B cell (primary cell): Measurements from ENCODE around the gene CASKIN1. TPM values are rescaled to one million over a fixed set of nuclear protein-coding genes. Genes with fewer than 3 reads are reported as not detected.

Source experiments
- ATAC-seq: fragments of 200-7000 bp; cut with Tn5 transposase; one replicate; pipeline ENCODE4 v1.10.0; 2021; ENCODE audit warnings: low read depth, mild to moderate bottlenecking, moderate number of reproducible peaks, moderate library complexity
- CTCF ChIA-PET: fragments of 350-600 bp; sonication (Branson Sonifier 250); formaldehyde crosslinking; loops from one replicate; lab custom pipeline; 2021; ENCODE audit warnings: antibody characterized with exemption, inconsistent platforms; lab: Charles Lee
- POLR2A ChIA-PET: fragments of 350-600 bp; sonication (Branson Sonifier 250); formaldehyde crosslinking; loops from one replicate; lab custom pipeline; 2021; ENCODE audit warnings: antibody characterized with exemption; lab: Charles Lee
- DNase-seq: peaks from one replicate; pipeline ENCODE4 v3.0.0; 2013
- H2AFZ ChIP-seq: 2 replicates; pipeline ENCODE4 v1.6.1; 2012; ENCODE audit warnings: mild to moderate bottlenecking, low read depth, low read length; ENCODE audit not compliant: insufficient read depth, poor library complexity, severe bottlenecking
- H3K27ac ChIP-seq, 2 donors: 1 replicate in 1 of 2; 2 replicates in 1 of 2; pipeline ENCODE4 v1.5.1; 2012 to 2013; ENCODE audit warnings: low read length in 2 of 2, mild to moderate bottlenecking in 2 of 2, moderate library complexity in 1 of 2
- H3K27me3 ChIP-seq, 4 experiments: fragments of 200-600 bp in 1 of 4; sonication (generic) in 1 of 4; replicated peaks in 1 of 4; 1 replicate in 2 of 4; 2 replicates in 2 of 4; pipeline versions ENCODE4 v1.6.1 to v1.7.0; 2013 to 2016; ENCODE audit warnings: low read length in 3 of 4, mild to moderate bottlenecking in 2 of 4, mixed read lengths in 1 of 4, moderate library complexity in 1 of 4; ENCODE audit not compliant: insufficient read depth in 4 of 4, control insufficient read depth in 3 of 4; ENCODE audit errors: control extremely low read depth in 1 of 4
- H3K36me3 ChIP-seq, 2 experiments: replicated peaks in 1 of 2; 1 replicate in 1 of 2; 2 replicates in 1 of 2; pipeline versions ENCODE4 v1.6.1 to v1.7.1; 2013; ENCODE audit warnings: low read length in 1 of 2; ENCODE audit not compliant: insufficient read depth in 2 of 2, control insufficient read depth in 1 of 2; ENCODE audit errors: control extremely low read depth in 1 of 2, extremely low read depth in 1 of 2
- H3K4me1 ChIP-seq, 2 donors: fragments of 200-600 bp in 1 of 2; sonication (generic) in 1 of 2; 1 replicate in 1 of 2; 2 replicates in 1 of 2; pipeline versions ENCODE4 v1.5.1 to v1.6.1; 2013 to 2017; ENCODE audit warnings: low read length in 2 of 2; ENCODE audit not compliant: control insufficient read depth in 2 of 2, insufficient read depth in 2 of 2
- H3K4me2 ChIP-seq: replicated peaks from 2 replicates; pipeline ENCODE3; 2012; ENCODE audit warnings: mild to moderate bottlenecking, low read depth, low read length; ENCODE audit not compliant: poor library complexity, severe bottlenecking
- H3K4me3 ChIP-seq, 5 experiments: fragments of 200-600 bp in 1 of 5; sonication (generic) in 1 of 5; 1 replicate in 3 of 5; 2 replicates in 2 of 5; pipeline versions ENCODE4 v1.5.1 to v1.7.0; 2011 to 2016; ENCODE audit warnings: low read length in 4 of 5, mild to moderate bottlenecking in 4 of 5, low read depth in 2 of 5, control low read depth in 1 of 5, moderate library complexity in 1 of 5; ENCODE audit not compliant: insufficient read depth in 1 of 5; ENCODE audit errors: control extremely low read depth in 1 of 5, extremely low read depth in 1 of 5
- H3K79me2 ChIP-seq: fragments of 200-600 bp; sonication (generic); one replicate; pipeline ENCODE4 v1.6.0; 2016; ENCODE audit warnings: low read length; ENCODE audit not compliant: control insufficient read depth, insufficient read depth
- H3K9ac ChIP-seq: fragments of 200-600 bp; sonication (generic); 2 replicates; pipeline ENCODE4 v1.6.1; 2017; ENCODE audit warnings: mild to moderate bottlenecking, low read length, moderate library complexity
- H3K9me3 ChIP-seq, 3 donors: one replicate each; pipeline versions ENCODE4 v1.6.1 to v1.7.1; 2013; ENCODE audit warnings: low read length in 2 of 3; ENCODE audit not compliant: control insufficient read depth in 2 of 3, insufficient read depth in 1 of 3; ENCODE audit errors: control extremely low read depth in 1 of 3
- H4K20me1 ChIP-seq: 2 replicates; pipeline ENCODE4 v1.6.0; 2012; ENCODE audit warnings: mild to moderate bottlenecking, low read length; ENCODE audit not compliant: insufficient read depth, control insufficient read depth, poor library complexity, severe bottlenecking
- H3K27ac Mint-ChIP-seq: one replicate; pipeline ENCODE4 v1.8.0; 2021; ENCODE audit warnings: mixed read lengths
- H3K27me3 Mint-ChIP-seq: one replicate; pipeline ENCODE4 v1.8.0; 2021; ENCODE audit warnings: mixed read lengths
- H3K4me1 Mint-ChIP-seq: one replicate; pipeline ENCODE4 v1.8.0; 2021; ENCODE audit warnings: mixed read lengths
- H3K4me3 Mint-ChIP-seq: one replicate; pipeline ENCODE4 v1.8.0; 2021; ENCODE audit warnings: mixed read lengths
- H3K9me3 Mint-ChIP-seq: one replicate; pipeline ENCODE4 v1.8.0; 2022; ENCODE audit warnings: mixed read lengths; ENCODE audit not compliant: insufficient read depth
- CTCF ChIP-seq: fragments of 200-600 bp; IDR thresholded peaks from one replicate; pipeline ENCODE4 v1.8.0; 2022; ENCODE audit warnings: antibody characterized with exemption, mild to moderate bottlenecking
- EZH2 ChIP-seq: IDR thresholded peaks from 2 replicates; pipeline ENCODE4 v1.6.1; 2012; ENCODE audit warnings: borderline replicate concordance, low read depth, mild to moderate bottlenecking, moderate library complexity, low read length; ENCODE audit not compliant: insufficient read depth, poor library complexity, severe bottlenecking
- WGBS: methylation state at CpG from one replicate; pipeline ENCODE4 v1.1.5; 2013; ENCODE audit warnings: missing lambda C conversion rate; ENCODE audit not compliant: insufficient coverage; 5-methylcytosine and 5-hydroxymethylcytosine counted together
- intact Hi-C: fragments of 100-400 bp; cut with micrococcal nuclease; formaldehyde crosslinking; loops from one replicate; pipeline ENCODE4 v1.10.0; 2022
- polyA plus RNA-seq: library from polyadenylated mRNA; depleted of rRNA; stranded (reverse); fragments of >200 nt; gene quantifications from 2 replicates; pipeline ENCODE4 v1.2.3, GENCODE V29; 2012
- total RNA-seq, 2 donors: library from RNA; stranded (reverse); fragments of 120-200 nt in 1 of 2; gene quantifications; 1 replicate in 1 of 2; 2 replicates in 1 of 2; pipeline versions ENCODE4 v1.2.3 to v1.2.4, GENCODE V29; 2013 to 2022

The CASKIN1 gene
- total and polyA plus RNA-seq, 2 donors (not counting 1 experiment from before 2014, with no cell fraction given) = 0.01 TPM; not detected in 1

GRCh38 chr16:2212362-2213324 is 16.2 kb upstream of the CASKIN1 start:
- H3K27ac ChIP-seq = no peak overlapping the region
- Mint-ChIP-seq H3K4me3 (peak overlapping the region; percentile 78), H3K9me3 (no peaks in the 10 kb centered on the region)

More at GRCh38 chr16:2212362-2213324, 16.2 kb upstream of the CASKIN1 start:
- TF ChIP-seq CTCF = no peak
- TF ChIP-seq EZH2 = no peak
- Mint-ChIP-seq H3K4me1 (peaks cover 18% of the 10 kb centered on the region), H3K27me3 (no peaks in the 10 kb centered on the region), H3K27ac (peak overlapping the region; percentile 50)
- Histone ChIP-seq H4K20me1 (peaks cover 11% of the 10 kb centered on the region), H3K79me2 (peaks cover 11% of the 10 kb centered on the region), H3K4me1 (peaks cover 10 to 18% of the 10 kb centered on the region in 2 donors), H3K4me3 (no peak overlapping the region), H3K36me3 (peaks cover 0 to 28% of the 10 kb centered on the region in 2 experiments), H3K9me3 (no peaks in the 10 kb centered on the region), H2AFZ (no peak overlapping the region), H3K4me2 (peak overlapping the region; percentile 97), H3K27me3 (no peaks in the 10 kb centered on the region), H3K9ac (no peak overlapping the region)
- intact Hi-C loops = no loop called here
- ATAC-seq (no peak), DNase-seq (no peak)
- ChIA-PET CTCF (no interaction called here), POLR2A (no interaction called here)
- 92% methylated on average over 19 of the region's 19 CpGs for WGBS
